Loucy (cell line): ENCODE data around the gene CD46.

ENCODE experiments used
- EZH2phosphoT487 ChIP-seq: fragments of 200-600 bp; IDR thresholded peaks from 2 replicates; pipeline ENCODE4 v1.6.1; 2018; ENCODE audit warnings: antibody characterized with exemption, mild to moderate bottlenecking, moderate library complexity, borderline replicate concordance
- TF ChIP-seq, protein P1 (sequence below): fragments of 200-600 bp; sonication (generic); conservative IDR thresholded peaks from 2 replicates; pipeline ENCODE4 v1.5.1; 2014; ENCODE audit warnings: mild to moderate bottlenecking, antibody characterized with exemption, low read length

DNA sequence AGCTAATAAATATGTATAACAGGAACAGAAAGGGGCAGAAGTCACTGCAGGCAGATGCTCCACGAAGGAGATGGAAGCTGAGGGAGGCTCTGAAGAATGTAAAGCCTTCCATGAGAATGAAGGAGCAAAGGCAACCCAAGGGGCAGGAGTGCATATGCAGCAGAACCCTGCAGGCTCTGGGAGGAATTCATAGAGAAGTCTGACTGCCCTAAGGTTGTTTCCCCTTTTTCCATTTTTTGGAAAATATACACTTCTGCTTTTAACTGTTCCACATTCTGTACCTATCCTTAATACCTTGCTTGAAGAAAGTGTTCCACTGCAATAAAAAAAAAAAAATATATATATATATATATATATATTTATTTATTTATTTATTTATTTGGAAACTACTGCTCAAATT lies 89.4 kb downstream of the CD46 start:
- TF ChIP-seq, protein P1, sequence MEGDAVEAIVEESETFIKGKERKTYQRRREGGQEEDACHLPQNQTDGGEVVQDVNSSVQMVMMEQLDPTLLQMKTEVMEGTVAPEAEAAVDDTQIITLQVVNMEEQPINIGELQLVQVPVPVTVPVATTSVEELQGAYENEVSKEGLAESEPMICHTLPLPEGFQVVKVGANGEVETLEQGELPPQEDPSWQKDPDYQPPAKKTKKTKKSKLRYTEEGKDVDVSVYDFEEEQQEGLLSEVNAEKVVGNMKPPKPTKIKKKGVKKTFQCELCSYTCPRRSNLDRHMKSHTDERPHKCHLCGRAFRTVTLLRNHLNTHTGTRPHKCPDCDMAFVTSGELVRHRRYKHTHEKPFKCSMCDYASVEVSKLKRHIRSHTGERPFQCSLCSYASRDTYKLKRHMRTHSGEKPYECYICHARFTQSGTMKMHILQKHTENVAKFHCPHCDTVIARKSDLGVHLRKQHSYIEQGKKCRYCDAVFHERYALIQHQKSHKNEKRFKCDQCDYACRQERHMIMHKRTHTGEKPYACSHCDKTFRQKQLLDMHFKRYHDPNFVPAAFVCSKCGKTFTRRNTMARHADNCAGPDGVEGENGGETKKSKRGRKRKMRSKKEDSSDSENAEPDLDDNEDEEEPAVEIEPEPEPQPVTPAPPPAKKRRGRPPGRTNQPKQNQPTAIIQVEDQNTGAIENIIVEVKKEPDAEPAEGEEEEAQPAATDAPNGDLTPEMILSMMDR = no peak
- no peak for TF ChIP-seq EZH2phosphoT487
